Vagina (tissue), 2 donors: ENCODE measurements around the gene LHFPL3.

Source experiments
- CTCF ChIP-seq, 3 experiments: fragments of 450-650 bp in 2 of 3; fragments of 200-600 bp in 1 of 3; sonication (generic) in 1 of 3; IDR thresholded peaks; one replicate each; pipeline ENCODE4 v1.5.1; 2017 to 2019; ENCODE audit warnings: antibody characterized with exemption in 3 of 3, mild to moderate bottlenecking in 2 of 3, moderate library complexity in 2 of 3
- POLR2AphosphoS5 ChIP-seq, 2 donors: sonication (generic); formaldehyde crosslinking; IDR thresholded peaks; one replicate each; pipeline ENCODE4 v1.9.0; 2017; ENCODE audit warnings: antibody characterized with exemption in 2 of 2, mild to moderate bottlenecking in 2 of 2, low read depth in 1 of 2; ENCODE audit not compliant: insufficient read depth in 1 of 2

GRCh38 chr7:104358446-104359132, 30.2 kb downstream of the LHFPL3 start:
- TF ChIP-seq CTCF (IDR thresholded peaks at IDR 0.05) (no peak), POLR2AphosphoS5 (IDR thresholded peaks at IDR 0.05; ENCODE audit: insufficient read depth in 1 of 2, low read depth in 1 of 2) (no peak)
